GDM1 (cell line): Measurements from ENCODE around the gene PMEPA1.

Source experiments
- DNase-seq: peaks from one replicate; lab custom pipeline; 2025; lab: John Stamatoyannopoulos, UW

PMEPA1 gene

GRCh38 chr20:57605878-57606277 lies 103.9 kb downstream of the PMEPA1 start:
- DNase-seq, result no peak

- no peak for DNase-seq
These were observed 104.8 kb downstream of the PMEPA1 start for GRCh38 chr20:57605045-57605444.

- no peak for DNase-seq
These were observed 106.7 kb downstream of the PMEPA1 start for GRCh38 chr20:57603120-57603519.

GRCh38 chr20:57601737-57602136 lies 108.1 kb downstream of the PMEPA1 start:
- DNase-seq, result no peak

- no peak for DNase-seq
These were observed 108.6 kb downstream of the PMEPA1 start for GRCh38 chr20:57601211-57601570.

- no peak for DNase-seq
These were observed 109.2 kb downstream of the PMEPA1 start for GRCh38 chr20:57600320-57601210.

GRCh38 chr20:57598491-57598890 lies 111.3 kb downstream of the PMEPA1 start:
- no peak for DNase-seq
